ENCODE measurements around the gene SMAD4.

GRCh38 chr18:50986360-50987087 is 43.5 kb upstream of the SMAD4 start:
- no peak for TF ChIP-seq RFX5 (IDR thresholded peaks at IDR 0.05)
- no peak for TF ChIP-seq CTCF (IDR thresholded peaks at IDR 0.05)
- TF ChIP-seq EP300 (IDR thresholded peaks at IDR 0.05) = no peak
- TF ChIP-seq, protein P1, sequence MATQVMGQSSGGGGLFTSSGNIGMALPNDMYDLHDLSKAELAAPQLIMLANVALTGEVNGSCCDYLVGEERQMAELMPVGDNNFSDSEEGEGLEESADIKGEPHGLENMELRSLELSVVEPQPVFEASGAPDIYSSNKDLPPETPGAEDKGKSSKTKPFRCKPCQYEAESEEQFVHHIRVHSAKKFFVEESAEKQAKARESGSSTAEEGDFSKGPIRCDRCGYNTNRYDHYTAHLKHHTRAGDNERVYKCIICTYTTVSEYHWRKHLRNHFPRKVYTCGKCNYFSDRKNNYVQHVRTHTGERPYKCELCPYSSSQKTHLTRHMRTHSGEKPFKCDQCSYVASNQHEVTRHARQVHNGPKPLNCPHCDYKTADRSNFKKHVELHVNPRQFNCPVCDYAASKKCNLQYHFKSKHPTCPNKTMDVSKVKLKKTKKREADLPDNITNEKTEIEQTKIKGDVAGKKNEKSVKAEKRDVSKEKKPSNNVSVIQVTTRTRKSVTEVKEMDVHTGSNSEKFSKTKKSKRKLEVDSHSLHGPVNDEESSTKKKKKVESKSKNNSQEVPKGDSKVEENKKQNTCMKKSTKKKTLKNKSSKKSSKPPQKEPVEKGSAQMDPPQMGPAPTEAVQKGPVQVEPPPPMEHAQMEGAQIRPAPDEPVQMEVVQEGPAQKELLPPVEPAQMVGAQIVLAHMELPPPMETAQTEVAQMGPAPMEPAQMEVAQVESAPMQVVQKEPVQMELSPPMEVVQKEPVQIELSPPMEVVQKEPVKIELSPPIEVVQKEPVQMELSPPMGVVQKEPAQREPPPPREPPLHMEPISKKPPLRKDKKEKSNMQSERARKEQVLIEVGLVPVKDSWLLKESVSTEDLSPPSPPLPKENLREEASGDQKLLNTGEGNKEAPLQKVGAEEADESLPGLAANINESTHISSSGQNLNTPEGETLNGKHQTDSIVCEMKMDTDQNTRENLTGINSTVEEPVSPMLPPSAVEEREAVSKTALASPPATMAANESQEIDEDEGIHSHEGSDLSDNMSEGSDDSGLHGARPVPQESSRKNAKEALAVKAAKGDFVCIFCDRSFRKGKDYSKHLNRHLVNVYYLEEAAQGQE (IDR thresholded peaks at IDR 0.05) = no peak
- no peak for TF ChIP-seq SREBF2 (IDR thresholded peaks at IDR 0.05)
- TF ChIP-seq JUNB (IDR thresholded peaks at IDR 0.05) = no peak
- TF ChIP-seq POLR2A (IDR thresholded peaks at IDR 0.05; ENCODE audit: low read length) = no peak
- no peak for TF ChIP-seq TP53 (CRISPR knock-in tag; IDR thresholded peaks at IDR 0.05)
- no peak for TF ChIP-seq JUN (IDR thresholded peaks at IDR 0.05)
- no peak for TF ChIP-seq KDM5A (IDR thresholded peaks at IDR 0.05)
- TF ChIP-seq RCOR1 (IDR thresholded peaks at IDR 0.05; ENCODE audit: low read depth, low read length) = no peak
- TF ChIP-seq NR3C1 (IDR thresholded peaks at IDR 0.05) = no peak
- TF ChIP-seq, protein P2, sequence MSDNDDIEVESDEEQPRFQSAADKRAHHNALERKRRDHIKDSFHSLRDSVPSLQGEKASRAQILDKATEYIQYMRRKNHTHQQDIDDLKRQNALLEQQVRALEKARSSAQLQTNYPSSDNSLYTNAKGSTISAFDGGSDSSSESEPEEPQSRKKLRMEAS (IDR thresholded peaks at IDR 0.05) = no peak
